CD4-positive, alpha-beta T cell treated with Interleukin-15 for 4 hours (primary cell): ENCODE results near the gene SDK2.
"Not testable (repeated sequence)": the region's sequence is repeated elsewhere in the genome, so short reads cannot be mapped to it uniquely, and the experiment has no call there.

Source experiments
- DNase-seq: peaks from one replicate; pipeline ENCODE4 v3.0.0-alpha.2; 2020; ENCODE audit warnings: low spot score

SDK2 gene

DNA sequence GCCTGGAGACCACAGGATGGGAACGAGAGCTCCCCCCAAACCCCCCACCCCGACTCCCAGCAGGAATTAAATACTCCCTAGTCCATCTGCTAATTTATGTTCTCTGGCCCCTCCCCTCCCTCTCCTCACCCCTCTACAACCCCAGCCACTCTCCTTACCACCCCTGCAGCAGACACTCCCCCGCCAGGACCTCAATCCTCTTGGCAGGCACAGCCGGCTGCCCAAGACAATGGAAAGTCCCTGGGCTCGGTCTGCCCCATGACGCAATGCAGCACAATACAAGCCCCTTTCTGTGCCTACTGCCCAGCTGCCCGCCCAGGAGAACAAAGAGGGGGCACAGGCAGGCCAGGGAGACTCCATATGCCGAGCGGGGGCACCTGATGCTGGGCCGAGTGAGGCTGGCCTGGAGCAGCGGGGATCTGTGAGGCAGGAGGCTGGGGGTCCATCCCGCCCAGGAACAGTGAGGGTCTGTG lies 302.2 kb downstream of the SDK2 start:
- no peak for DNase-seq

- DNase-seq = no peak
These were observed 302.7 kb downstream of the SDK2 start for GRCh38 chr17:73341350-73342049.

DNA sequence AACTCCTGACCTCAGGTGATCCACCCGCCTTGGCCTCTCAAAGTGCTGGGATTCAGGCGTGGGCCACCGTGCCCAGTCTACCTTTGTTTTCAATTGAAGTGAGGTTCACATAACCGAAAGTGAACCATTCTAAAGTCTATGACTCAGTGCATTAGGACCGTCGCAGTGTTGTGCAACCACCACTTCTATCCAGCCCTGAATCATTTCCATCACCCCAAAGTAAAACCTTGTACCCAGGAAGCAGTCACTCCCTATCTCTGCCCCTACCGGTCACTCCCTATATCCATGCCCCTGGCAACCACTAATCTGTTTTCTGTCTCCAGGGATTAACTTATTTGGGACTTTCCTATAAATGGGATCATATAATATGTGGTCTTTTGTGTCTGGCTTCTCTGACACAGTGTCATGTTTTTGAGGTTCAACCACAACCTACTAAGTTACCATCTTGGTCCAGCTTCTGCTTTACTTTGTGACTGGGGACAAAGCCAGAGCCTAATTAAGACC lies 304.1 kb downstream of the SDK2 start:
- peak; percentile 1 for DNase-seq

DNA sequence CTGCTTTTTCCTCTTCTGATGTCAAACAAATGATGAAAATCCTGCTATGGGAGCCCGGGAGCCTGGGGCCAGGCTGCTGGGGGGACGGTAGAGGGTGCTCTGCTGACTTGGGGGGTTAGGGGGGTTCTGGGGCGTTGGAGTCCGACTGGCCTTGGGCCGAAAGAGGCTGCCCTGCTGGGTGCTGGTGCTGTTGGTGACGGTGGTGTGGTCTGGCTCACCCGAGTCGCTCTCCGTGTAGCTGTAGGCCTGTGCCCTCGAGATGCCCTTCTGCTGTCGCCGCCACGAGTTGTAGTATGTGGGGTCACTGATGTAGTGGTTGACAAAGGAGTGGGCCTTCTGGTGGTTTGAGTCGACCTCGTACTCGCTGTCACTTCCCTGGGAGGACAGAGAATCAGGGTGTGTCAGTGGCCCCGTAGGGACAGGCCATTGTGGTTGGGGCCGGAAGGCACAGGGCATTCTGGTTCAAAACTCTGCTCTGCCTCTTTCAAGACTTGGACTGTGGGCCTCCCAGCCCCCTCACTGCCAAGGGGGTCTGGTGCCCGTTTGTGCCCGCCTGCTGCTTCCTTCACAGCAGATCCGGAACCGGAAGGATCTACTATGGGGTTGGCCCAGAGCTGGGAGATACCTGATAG lies 305.6 kb downstream of the SDK2 start:
- DNase-seq = no peak

GRCh38 chr17:73338050-73338521 lies 306.2 kb downstream of the SDK2 start:
- DNase-seq = no peak

DNA sequence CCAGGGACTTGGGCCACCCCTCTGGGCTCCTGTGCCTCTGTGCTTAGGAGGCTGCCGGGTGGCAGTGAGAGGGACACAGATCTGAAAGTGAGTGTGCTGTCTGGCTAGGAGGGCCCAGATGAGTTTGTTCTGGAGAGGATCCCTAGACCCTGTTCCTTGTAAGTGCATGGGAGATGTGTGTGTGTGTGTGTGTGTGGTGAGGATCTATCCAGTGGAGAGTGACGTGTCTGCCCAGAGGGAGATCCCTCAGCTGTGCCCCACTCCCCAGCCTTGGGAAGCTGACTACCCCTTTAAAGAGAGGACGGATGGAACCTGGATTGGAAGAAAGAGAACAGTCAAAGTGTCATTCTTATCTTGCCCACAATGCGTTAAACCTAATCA lies 306.9 kb downstream of the SDK2 start:
- no peak for DNase-seq

GRCh38 chr17:73336408-73337329 lies 307.6 kb downstream of the SDK2 start:
- DNase-seq = no peak

GRCh38 chr17:73335591-73336407 lies 308.4 kb downstream of the SDK2 start:
- no peak for DNase-seq

GRCh38 chr17:73334771-73335513 lies 309.3 kb downstream of the SDK2 start:
- no peak for DNase-seq

DNA sequence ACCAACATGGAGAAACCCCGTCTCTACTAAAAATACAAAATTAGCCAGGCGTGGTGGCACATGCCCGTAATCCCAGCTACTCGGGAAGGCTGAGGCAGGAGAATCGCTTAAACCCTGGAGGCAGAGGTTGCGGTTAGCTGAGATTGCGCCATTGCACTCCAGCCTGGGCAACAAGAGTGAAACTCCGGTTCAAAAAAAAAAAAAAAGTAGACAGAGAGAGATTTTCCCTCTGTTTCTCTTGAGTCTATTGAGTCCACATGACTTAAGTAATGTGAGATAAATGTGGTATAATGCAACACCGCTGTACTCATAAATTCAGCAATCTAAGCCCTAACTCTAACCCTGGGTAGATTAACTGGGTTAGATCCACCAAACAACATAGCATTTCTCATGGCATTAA lies 310.8 kb downstream of the SDK2 start:
- not testable (repeated sequence) for DNase-seq

DNA sequence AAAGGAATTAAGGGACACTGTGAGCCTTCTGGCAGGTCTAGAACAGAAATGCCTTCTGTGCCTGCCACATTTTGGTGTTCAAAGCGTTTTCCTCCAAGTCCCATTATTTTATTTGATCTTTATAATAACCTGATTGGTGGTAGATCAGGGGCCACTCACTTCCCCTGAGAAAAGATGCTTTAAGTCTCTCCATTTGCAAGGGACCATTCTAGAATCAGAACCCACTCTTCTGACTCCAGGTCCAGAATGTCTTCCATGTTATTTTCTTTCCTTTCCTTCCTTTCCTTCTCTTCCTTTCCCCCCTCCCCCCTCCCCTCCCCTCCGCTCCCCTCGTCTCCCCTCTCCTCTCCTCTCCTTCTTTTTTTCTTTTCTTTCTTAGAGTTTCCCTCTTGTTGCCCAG lies 313.2 kb downstream of the SDK2 start:
- DNase-seq = no peak

DNA sequence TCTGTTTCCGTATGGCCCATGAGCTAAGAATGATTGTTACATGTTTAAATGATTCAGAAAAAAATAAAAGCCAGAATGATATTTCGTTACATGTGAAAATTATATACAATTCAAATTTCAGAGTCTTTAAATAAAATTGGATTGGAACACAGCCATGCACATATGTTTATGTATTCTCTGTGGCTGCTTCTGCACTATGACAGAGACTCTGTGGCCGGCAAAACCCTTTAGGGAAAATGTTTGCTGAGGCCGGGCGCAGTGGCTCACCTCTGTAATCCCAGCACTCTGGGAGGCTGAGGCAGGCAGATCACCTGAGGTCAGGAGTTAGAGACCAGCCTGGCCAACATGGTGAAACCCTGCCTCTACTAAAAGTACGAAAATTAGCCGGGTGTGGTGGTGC lies 316.6 kb downstream of the SDK2 start:
- no peak for DNase-seq

GRCh38 chr17:73325527-73325842 lies 318.8 kb downstream of the SDK2 start:
- no peak for DNase-seq

- no peak for DNase-seq
These were observed 319.3 kb downstream of the SDK2 start for GRCh38 chr17:73324711-73325526.

DNA sequence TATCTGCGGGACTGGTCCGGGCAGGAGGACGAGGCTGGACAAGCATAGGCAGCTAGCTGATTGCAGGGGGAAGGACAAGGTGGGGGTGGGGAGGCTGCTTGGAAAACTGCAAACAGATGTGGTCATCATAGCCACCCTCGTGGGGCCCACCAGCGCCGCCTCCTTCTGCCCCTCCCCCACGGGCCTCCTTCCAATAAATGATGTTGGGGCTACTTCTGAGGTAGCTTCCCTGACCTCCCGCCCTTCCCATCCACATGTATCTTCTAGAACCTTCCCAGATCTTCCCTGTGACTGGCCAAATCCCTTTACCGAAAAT lies 320.1 kb downstream of the SDK2 start:
- DNase-seq = no peak

DNA sequence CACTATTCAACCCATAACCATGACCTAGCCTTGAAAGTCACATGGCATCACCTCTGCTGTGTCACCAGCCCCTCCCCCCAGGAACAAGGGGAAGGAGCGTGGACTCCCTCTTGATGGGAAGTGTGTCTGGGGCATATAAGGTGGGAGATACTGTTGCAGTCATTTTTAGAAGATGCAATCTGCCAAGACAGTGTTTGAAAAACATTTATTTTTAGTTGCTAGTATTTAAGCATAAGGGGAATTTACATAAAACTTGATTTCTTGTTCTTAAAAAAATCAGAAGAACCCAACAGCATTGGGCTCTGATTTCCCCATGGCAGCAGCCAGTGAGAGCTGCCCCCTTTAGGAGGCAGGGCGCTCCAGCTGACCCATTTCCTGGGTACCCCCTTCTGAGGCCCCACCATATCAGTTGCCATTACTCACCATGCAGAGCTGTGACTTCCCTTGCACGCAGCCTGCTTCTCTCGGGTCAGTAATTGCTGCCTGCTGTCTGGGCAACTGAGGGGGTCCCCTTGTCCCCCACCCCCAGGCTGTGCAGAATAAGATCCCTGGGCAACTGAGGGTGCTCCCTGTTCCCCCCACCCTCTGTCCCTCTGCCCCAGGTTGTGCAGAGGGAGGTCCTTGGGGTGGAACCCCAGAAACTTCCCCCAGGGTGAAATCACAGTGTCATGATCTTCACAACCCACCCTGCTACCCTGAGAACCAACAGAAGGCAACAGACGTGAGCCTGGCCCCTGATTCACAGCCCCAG lies 320.7 kb downstream of the SDK2 start:
- DNase-seq = no peak

GRCh38 chr17:73320601-73321264 lies 323.5 kb downstream of the SDK2 start:
- no peak for DNase-seq

DNA sequence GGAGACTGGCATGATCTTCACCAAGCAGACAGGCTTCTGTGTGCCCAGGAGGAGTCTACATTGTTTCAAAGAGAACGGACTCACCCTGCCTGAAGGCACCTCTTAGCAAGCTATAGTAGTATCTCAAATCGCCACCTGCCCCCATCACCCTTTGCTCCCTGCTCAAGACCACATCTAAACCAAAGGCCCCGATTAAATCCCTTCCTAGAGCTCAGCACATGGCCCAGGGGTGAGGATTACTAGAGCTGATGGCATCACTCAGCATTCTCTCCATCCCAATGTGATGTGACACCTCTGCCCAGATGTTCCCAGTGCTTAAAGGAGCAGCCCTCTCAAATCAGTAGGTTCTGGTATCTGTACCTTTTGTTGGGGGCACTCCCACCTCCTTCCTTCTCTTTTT lies 324.5 kb downstream of the SDK2 start:
- no peak for DNase-seq

GRCh38 chr17:73318836-73319235 lies 325.4 kb downstream of the SDK2 start:
- no peak for DNase-seq
